Stimulated activated CD8-positive, alpha-beta memory T cell treated with anti-CD3 and anti-CD28 coated beads, Interleukin-12 subunit alpha, Interleukin-12 subunit beta, amount 100 ng/mL, for 1 hour (primary cell): ENCODE measurements around the gene UACA.

Experiments used
- DNase-seq: peaks from one replicate; pipeline ENCODE4 v3.0.0-alpha.2; 2020; ENCODE audit warnings: low read depth

The UACA gene

DNA sequence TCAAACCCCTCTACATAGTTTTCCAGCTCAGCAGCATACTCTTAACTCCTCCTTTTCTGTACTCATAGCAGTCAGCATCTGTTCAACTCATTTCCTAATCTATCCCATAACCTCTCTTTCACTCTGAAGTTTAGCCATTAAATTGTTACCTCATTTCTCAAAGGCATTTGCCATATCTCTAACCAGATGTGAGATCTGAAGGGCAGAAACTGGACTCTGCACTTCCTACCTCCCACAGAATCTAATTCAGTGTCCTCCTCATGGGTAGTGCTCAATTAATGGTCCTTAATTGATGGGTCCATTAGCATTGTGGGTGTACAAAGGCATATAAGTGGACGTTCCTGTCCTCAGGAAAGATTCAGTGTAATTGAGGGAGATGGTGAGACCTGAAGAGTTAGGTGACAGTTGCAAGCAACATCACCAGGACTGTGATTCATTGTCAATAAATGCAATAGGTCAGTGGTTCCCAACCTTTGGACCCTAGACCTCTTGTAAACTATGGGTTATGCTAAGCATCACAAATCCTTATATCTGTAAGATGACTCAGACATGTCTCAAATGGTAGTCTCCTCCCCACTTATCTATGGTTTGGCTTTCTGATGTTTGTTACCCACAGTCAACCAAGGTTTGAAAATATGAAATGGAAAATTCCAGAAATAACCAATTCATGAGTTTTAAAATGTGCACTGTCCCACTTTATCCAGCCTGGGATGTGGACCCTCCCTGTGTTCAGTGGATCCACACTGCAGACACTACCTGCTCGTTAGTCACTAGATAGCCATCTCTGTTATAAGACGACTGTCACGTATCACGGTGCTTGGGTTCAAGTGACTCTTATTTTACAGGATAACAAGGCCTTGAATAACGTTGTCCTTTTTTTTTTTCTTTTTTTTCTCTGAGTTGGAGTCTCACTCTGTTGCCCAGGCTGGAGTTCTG, 25.0 kb upstream of the UACA start:
- no peak for DNase-seq

DNA sequence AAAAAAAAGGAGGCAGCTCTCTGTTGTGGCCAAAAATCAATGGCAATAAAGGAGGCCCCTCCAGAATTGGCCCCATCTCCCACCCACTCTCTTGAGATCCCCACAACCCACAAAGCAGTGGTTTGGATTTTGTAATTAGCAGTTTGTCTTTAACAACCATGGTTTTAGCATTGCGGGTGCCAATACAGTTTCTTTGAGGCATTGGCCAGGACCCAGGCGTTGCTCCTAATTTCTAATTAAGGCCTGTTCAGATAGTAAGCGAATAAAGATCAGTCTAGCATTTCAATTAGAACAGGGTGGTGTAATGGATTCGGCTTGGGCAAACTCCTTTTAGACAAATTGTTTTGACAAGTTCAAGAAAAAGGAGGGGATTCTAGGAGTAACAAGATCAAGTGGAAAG, 23.6 kb upstream of the UACA start:
- no peak for DNase-seq

DNA sequence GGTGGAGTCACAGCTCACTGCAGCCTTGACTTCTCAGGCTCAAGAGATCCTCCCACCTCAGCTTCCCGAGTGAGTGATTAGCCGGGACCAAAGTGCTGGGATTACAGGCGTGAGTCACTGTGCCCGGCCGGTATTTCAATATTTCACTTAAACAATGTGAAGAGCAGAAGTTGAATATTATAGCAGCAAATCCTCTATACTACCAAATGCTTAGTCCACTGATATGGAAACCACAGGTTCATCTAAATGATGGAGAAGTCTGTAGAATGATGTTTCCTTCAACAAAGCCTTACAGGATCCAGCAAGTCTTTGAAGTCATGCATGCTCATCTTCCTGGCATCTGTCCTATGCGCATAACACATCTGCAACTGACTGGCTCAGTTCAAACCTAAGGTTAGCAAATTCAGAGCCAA, 20.3 kb upstream of the UACA start:
- no peak for DNase-seq

DNA sequence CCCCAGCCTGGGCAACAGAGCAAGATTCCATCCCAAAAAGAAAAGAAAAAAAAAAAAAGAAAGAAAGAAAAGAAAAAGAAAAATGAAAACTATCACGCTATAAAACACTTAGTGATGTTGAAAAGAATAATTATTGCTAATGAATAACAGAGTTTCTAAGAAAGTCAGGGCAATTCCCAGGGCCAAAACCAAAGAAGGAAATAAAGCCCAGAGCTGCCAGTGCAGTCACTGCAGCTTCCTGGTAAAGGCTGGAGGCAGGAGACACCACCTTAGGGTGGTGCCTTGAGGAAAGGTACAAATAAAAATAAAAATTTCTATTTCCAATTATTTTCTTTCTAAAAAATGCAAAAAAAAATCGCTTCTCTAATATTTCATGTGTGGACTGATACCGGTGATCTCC, 19.7 kb upstream of the UACA start:
- no peak for DNase-seq

DNA sequence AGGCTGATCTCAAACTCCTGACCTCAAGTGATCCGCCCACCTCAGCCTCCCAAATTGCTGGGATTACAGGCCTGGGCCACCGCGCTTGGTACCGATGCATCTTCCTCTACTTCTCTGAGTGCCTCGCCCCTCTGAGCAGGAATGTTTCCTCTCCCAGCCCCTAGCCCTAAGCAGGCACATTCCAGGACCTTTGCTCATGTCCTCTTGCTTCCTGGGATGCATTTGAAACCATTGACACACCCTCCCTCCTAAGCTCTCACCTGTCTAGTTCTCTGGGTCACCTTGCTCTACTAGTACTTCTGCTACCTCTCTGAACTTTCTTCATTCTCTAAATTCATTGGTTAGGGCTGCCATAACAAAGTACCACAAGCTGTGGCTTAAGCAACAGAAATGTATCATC, 17.9 kb upstream of the UACA start:
- DNase-seq = no peak

DNA sequence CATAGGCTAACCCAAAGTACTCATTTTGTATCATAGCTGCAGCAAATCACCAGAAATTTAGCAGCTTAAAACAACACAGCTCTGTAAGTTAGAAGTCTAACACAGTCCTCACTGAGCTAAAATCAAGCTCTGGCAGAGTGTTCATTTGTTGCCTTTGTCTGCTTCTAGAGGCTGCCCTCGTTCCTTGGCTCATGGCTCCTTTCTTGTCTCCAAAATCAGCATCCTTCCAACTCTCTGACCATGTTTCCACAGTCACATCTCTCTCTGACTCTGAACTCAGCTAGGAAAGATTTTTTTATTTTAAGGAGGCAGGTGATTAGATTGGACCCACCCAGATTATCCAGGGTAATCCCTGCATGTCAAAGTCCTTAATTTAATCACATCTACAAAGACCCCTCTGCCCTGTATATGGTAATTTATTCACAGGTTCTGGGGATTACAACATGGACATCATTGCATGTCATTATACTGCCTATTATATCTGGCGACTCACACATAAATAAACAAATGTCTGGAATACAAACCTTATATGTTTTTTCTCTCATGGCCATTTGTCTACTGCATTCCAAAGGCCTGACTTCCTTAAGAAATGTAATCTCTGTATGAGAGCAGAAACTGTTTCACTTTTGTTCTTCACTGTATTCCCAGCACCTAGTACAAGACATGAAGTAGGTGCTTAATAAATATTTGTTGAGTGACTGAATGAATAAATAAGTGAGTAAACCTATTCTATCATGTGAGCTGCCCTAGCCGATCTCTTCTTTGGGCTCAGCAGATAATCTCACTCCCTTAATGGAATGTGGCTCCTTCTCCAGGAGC, 15.1 kb upstream of the UACA start:
- DNase-seq = no peak

DNA sequence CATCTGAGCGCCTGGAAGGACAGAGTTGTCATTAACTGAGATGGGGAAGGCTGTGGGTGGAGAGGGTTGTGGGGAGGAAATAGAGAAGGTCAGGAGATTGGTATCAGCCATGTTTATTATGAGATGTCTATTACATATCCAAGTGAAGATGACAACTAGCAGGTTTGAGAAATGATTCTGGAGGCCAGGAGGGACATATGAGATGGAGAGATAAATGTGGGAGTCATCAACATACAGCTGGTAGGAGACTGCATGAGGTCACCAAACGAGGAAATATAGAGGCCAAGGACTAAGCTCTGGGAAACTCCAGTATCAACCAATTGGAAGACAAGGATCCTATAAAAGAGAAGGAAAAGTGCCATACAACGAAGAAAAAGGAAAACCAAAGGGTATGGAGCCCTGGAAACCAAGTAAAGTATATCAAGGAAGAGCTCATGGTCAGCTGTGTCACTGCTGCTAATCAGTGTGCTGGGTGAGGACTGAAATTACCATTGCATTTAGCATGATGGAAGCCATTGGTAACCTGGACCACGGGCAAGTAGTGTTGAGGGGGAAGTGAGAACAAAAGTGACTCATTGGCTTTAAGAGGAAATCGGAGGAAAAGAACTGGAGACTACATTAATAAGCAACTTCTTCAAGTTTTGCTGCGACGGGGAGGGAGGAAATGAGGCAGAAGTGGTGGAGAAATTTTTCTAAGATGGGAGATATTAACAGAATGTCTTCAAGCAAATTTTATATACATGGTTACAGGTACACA, 14.0 kb upstream of the UACA start:
- no peak for DNase-seq

DNA sequence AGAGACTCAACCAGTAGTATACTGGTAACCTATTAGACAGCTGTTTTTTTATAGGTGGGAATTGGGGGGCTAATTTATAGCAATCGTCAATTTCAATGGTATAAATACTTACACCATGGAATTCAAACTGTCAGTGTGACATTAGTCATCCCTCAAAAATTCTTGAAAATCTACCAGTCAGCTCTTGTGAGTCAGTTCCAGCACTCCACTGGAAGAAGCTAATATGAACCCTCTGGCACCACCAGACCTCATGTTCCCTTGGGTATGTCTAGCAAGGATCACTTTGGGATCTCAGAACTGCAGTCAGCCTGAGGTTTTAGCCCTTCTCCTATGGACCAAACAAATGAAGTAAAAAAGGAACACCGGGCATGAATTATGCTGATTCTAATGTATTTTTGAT, 11.8 kb upstream of the UACA start:
- DNase-seq = no peak

DNA sequence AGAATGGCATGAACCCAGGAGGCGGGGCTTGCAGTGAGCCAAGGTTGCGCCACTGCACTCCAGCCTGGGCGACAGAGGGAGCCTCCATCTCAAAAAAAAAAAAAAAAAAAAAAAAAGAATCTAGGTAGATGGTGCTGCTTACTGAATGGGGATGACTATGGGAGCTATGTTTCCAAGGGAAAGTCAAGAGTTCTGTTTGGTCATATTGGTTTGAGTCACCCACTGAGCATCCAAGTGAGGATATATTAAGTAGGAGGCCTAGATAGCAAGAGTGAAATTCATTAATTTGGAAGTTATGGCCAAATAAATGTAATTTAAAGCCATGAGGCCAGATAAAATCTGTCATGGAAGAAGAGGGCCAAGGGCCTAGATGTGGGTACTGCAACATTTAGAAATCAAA, 9.0 kb upstream of the UACA start:
- no peak for DNase-seq

DNA sequence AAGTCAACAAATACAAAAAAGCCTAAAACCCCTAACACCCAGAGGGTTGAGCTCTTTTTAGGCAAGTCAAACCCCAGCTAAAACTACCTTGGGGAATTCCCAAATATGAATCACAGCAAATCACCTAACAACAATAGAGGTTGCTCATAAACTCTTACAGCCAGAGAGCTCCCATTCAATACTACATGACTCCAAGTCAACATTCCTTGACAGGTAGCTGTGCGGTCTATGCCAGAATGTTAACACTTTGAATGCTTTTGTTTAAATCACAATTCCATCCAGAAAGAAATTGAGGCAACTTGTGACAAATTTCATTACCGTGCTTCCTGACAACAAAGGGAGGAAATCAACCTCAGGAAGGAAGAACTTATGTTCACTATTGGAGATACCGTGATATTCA, 7.5 kb upstream of the UACA start:
- DNase-seq = no peak

DNA sequence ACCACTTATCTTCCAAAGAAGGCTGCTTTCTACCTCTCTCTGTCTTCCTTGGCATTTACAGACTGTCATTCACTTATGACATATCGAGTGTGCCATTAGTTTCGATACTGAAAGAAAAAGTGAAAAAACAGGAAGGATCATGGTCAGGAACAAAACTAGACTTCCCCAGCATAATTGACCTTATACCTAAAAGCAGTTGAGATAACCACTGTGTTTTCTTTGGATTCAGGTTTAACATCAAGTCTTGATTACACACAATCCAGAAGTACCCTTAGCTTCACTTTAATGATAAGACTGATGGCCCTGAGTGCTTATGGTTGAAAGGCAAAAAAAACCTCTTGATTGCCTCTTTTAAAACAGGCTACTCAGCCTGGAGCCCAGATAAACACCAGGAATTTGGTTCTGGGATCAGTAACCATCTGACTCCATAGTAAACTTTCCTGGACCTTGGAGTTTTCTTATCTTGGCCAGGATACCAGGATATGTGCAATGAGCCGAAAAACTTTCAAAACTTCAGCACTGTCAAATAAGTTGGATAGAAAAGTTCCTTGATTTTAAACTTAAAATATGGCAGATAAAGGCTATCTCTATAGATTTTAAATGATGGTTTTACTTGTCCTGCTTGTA, 5.0 kb upstream of the UACA start:
- no peak for DNase-seq

DNA sequence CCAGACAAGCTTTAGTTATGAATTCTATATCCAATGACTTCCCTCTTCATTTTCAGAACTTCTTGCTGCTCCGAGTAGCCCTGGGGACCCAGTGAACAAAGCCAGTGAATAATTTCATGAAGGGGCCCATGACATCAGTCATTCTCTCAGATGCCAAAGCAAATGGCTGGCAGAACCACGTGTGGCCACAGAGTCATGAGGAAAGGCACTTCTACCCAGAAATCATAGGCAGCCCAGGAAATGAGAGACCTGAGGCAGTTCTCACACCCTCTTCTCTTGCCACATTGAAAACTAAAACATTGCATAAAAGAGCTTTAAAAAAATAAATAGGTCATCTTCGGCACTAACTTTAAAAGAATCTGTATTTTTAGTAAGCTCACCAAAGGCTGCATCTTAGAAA, 4.3 kb upstream of the UACA start:
- DNase-seq = no peak

DNA sequence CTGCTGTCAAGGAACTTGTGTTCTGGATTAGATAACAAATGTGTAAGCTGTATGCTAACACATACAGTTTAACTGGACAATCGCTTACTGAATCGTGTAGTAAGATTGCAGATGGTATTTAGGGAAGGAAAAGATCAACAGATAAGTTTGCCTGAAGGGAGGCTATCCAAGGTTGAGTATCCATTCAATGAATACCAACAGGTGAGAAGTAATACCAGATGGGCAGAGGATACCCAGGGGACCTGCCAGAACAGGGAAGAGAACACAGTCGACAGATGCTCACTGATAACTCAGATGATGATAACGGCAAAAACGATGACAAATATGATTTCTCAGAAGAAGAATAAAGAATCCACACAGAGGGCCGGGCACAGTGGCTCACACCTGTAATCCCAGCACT, 3.2 kb upstream of the UACA start:
- DNase-seq = no peak

DNA sequence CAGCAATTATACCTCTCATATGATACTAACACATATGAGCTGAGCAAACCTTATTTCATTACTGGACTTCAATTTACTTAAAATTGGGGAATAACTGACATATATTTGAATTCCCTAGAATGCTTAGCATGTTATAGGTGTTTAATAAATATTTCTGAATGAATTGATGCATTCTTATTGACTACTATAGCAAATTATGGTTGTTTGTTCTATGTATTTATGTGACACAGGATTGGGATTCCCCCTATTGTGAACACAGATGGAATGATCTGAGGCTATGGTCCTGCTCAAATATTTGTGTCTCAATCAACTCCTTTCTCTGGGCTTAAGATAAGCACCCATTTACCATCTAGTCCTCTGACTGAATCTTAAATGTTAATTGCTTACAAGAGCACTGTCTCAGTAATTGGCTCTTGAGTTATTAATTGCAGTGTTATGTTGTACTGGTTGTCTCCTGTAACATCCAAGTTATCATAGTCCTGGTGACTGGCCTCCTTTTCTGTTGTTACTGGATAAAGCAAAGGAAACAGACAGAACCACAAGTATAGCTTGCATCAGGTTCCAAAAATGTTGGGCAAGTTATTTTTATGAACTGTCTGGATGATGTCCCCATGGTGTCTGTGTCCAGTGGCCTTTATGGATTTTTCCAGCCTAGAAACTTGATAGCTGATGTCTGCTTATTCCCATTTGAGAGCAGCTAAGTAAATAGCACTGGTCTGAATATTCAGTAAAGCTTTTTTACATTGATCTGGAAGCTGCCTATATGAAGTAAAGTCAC, 2.3 kb upstream of the UACA start:
- DNase-seq = no peak

DNA sequence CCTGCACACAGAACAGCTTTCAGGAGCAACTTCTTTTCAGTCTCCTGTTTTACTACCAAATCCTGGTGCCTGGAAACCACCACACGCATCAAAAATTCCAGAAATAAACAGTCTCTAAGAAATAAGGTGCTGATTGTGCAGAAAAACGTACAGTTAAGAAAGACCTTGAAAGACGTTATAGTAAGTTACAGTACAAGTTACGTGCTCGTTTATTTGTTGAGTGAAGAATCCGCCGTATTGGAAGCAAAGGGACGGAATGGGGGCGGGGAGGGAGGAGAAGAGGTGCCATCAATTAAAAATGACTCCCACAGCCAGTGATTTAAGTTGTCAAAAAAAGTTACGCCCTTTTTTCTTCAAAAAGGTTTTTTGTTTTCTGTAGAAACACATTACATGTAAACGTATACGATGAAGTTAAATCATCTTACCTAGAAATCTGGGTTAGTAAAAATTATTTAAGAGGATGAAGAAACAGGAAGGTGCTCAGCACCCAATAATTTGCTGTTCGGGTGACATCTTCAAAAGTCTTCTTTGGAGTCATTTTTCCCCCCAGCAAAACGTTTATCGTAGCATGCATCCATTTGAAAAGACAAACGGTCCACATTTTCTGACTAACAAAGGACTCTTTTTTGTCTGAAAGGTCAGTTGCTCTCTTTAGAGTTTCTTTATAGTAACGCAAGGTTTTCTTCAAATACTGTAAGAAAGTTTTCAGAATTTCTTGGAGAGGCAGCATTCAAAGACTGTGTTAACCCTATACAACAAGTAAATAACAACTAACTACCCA, 782 bp upstream of the UACA start:
- no peak for DNase-seq

DNA sequence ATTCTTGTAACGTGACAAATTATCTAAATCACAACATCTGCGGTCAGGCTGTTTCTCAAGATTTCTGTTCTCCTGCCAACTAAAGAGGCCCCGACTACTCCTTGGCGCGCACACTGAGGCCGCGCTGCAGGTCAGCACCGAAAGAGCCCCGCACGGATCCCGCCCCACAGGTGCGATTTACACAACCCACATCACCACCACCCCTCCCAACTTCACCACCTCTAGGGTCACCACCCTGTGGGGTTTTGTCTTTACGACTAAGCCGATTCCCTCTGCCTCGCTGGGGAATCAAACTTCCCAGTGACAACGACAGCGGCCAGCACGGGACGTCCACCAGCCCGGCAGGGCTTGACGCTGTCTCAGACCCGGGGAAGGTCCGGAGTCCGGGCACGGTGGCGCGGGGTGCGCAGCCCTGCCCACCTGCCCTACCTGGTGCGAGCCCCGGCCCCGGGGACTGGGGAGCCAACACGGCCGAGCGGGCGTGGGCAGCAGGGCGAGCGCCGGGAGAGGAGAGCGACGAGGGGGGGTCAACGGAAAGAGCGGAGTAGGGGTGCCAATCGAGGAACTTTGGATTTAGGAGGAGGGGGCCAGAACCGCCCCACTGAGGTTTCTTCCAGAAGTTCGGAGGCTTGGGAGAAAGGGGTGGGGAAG, 764 bp downstream of the UACA start:
- no peak for DNase-seq

DNA sequence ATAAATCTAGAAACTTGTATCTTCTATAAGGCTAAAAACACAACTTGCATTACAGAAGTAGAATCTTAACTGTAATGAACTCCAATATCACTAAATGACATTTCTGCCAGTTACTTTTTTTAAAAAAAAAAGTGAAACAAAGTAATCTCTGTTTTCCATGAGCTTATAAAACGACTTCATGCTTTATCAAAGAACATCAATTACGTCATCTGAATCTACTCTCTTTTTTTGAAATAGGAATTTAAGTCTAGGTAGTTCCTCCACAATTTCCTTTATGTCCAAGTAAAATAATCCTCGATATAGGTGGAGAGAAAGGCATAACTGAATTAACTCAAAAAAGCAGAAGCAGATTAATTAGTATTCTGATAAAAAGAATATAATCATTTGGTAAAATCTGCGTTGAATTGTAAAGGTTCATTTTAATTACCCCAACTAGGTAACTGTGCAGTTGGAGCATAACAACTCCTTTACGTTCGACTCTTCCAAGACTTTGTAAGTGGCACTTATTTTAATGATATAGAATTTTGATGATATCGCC, 1.4 kb downstream of the UACA start:
- no peak for DNase-seq

DNA sequence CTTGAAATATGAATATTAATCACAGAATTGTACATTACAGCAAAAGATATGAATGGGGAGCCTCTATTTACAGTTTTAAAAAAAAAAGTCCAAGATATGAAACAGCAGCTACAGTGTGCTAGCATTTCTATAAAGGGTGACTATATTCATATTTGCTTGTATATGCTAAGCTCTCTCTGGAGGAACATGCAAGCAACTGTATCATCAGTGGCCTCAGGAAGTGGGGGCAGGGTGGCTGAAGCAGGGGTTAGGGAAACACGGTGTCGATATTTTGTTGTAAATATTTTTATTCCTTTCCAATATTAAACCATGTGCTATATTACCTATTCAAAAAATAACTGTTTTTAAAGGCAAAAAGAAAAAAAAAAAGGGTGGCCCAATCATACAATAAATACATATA, 2.3 kb downstream of the UACA start:
- DNase-seq = no peak

DNA sequence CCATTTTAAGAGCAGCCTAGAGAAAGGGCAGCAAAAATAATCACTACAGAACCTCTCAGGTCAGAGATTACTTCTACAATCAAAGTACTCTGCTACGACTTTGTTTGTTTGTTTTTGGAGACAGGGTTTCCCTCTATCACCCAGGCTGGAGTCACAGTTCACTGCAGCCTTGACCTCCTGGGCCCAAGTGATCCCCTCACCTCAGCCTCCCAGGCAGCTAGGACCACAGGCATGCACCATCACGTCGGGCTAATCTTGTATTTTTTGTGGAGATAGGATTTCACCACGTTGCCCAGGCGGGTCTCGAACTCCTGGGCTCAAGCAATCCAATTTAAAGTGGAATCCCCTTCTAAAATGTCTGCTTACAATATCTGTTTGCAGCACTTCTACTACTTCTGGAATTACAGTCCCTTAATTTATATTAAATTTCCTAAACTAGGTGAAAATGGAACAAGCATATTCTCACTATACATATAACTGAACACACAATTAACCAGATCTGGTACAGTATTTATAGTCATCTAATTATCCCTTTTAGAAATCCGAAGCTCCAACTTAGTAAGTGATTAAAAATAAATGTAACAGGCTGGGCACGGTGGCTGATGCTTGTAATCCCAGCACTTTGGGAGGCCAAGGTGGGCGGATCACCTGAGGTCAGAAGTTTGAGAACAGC, 4.4 kb downstream of the UACA start:
- no peak for DNase-seq
